HG02759 (cell line): Measurements from ENCODE around the gene SUMO4.

Experiments
- ATAC-seq: cut with Tn5 transposase; IDR thresholded peaks from one replicate; pipeline ENCODE4 v1.9.1; 2021; ENCODE audit warnings: mild to moderate bottlenecking, moderate library complexity; ENCODE audit not compliant: unreplicated experiment

Gene SUMO4

GRCh38 chr6:149449831-149450678 is 50.0 kb downstream of the SUMO4 start:
- no peak for ATAC-seq
